ENCODE measurements around the gene SYPL2. TPM values are rescaled to one million over a fixed set of nuclear protein-coding genes. Genes with fewer than 3 reads are reported as not detected.

SYPL2 gene
- total and polyA plus RNA-seq, 2 of the 8 experiments (the other 6 are each of a cell fraction or from before 2014, with no cell fraction given) = 1.5 TPM

DNA sequence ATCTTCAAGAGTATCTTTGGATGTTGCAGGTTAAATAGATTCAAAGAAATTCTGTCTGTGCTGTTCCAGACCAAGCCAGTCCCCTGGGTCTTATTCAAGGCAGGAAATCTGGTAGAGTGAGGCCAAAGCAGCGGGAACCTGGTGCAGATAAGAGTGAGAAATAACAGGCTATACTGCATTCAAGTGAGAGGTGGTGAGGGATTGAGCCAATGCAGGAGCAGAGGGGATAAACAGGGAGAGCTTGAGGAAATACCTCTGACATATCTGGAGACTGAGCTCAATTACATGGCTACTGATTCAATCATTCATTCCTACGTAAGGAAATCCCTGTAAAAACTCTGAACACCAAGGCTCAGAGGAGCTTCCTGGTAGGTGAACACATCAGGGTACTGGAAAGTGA lies 22.9 kb upstream of the SYPL2 start:
- POLR2A ChIA-PET (ENCODE audit: partially characterized antibody) = interaction anchor here (0.6 kb wide), 1 partner anchor 10 kb away, joined by 3 read pairs; no protein-coding TSS in a partner anchor
- no peak for FAIRE-seq
- no peaks in the 10 kb centered on the region for H3K79me1 ChIP-seq (ENCODE audit: low read depth, low read length)

More for the DNA sequence above, 22.9 kb upstream of the SYPL2 start:
- DNase-seq (ENCODE audit: low read depth in 1 of 2, low spot score in 2 of 2) = no peak
- no peak overlapping the region for H2BK15ac ChIP-seq (ENCODE audit: low read length)
- H2BK5ac ChIP-seq (ENCODE audit: low read depth, low read length) = no peak overlapping the region
- no peak overlapping the region for H2BK120ac ChIP-seq (replicated peaks; ENCODE audit: low read depth, low read length)
- no peak overlapping the region for H2AFZ ChIP-seq (ENCODE audit: low read length)
- H3K14ac ChIP-seq (ENCODE audit: insufficient read length) = no peak overlapping the region
- H2AK5ac ChIP-seq (ENCODE audit: low read depth, low read length) = no peak overlapping the region
- no peaks in the 10 kb centered on the region for H3K27me3 ChIP-seq (replicated peaks in 1 of 4; ENCODE audit: control insufficient read depth in 3 of 4, extremely low read depth in 1 of 4, insufficient read depth in 3 of 4, low read length in 3 of 4)
- H4K91ac ChIP-seq (replicated peaks; ENCODE audit: insufficient read length, low read length) = no peak overlapping the region
- H4K5ac ChIP-seq (ENCODE audit: insufficient read length, low read depth, low read length) = no peak overlapping the region
- H3K36me3 ChIP-seq (ENCODE audit: control insufficient read depth in 2 of 4, insufficient read depth in 4 of 4, low read length in 3 of 4) = no peaks in the 10 kb centered on the region; a peak in 1 of 8 replicates
- no peaks in the 10 kb centered on the region for H4K20me1 ChIP-seq (replicated peaks in 1 of 2; ENCODE audit: control insufficient read depth in 1 of 2, insufficient read depth in 2 of 2, low read length in 2 of 2)
- H3K9me3 ChIP-seq (ENCODE audit: insufficient read depth in 2 of 2, low read depth in 1 of 2, low read length in 1 of 2) = no peaks in the 10 kb centered on the region; a peak in 1 of 4 replicates
- TF ChIP-seq GABPA (IDR thresholded peaks at IDR 0.05; ENCODE audit: borderline replicate concordance, insufficient read depth, low read length) (no peak), RAD21 (IDR thresholded peaks at IDR 0.05 in 1 of 2, conservative IDR thresholded peaks at IDR 0.05 in 1 of 2; ENCODE audit: low read depth in 2 of 2, low read length in 2 of 2) (no peak), POLR2AphosphoS5 (IDR thresholded peaks at IDR 0.05; ENCODE audit: low read depth, low read length) (no peak), BACH1 (IDR thresholded peaks at IDR 0.05; ENCODE audit: low read length) (no peak)
- no peak overlapping the region for H2BK20ac ChIP-seq (ENCODE audit: low read length)
- H2BK12ac ChIP-seq (ENCODE audit: low read depth, low read length) = no peak overlapping the region
- no peak overlapping the region for H3K56ac ChIP-seq (replicated peaks; ENCODE audit: insufficient read length, low read depth, low read length)
- H3K4me3 ChIP-seq (ENCODE audit: extremely low read depth in 1 of 4, insufficient read depth in 2 of 4, low read depth in 3 of 4, low read length in 4 of 4) = no peak overlapping the region
- no peaks in the 10 kb centered on the region for H3K4me1 ChIP-seq (replicated peaks in 1 of 4; ENCODE audit: control insufficient read depth in 3 of 4, insufficient read depth in 4 of 4, low read length in 3 of 4)
- H3K23ac ChIP-seq (ENCODE audit: insufficient read length) = no peak overlapping the region
- WGBS, 2 experiments (ENCODE audit: extremely low coverage in 1 of 2, insufficient coverage in 1 of 2, insufficient read length in 1 of 2, insufficient replicate concordance in 2 of 2, low coverage in 1 of 2, low lambda C conversion rate in 2 of 2, missing lambda C conversion rate in 1 of 2) = 73% methylated on average over 2 of the region's 2 CpGs; no CpG with 5 or more reads in 1 of the 2 experiments
- H4K8ac ChIP-seq (ENCODE audit: extremely low read depth, insufficient read depth, low read length) = no peak overlapping the region
- H3K9ac ChIP-seq (replicated peaks in 1 of 4; ENCODE audit: extremely low read depth in 1 of 4, low read depth in 3 of 4, low read length in 3 of 4) = no peak overlapping the region
- CTCF ChIA-PET (ENCODE audit: partially characterized antibody) = interaction anchor here (1.0 kb wide), 1 partner anchor 89 kb away, joined by 3 read pairs; no protein-coding TSS in a partner anchor
- H3K4me2 ChIP-seq (ENCODE audit: insufficient read depth in 1 of 2, low read depth in 2 of 2, low read length in 2 of 2) = no peak overlapping the region
- H3K23me2 ChIP-seq (ENCODE audit: low read depth, low read length) = peaks cover 2% of the 10 kb centered on the region; the same call in 1 of the 2 replicates
- H3K4ac ChIP-seq (replicated peaks; ENCODE audit: insufficient read length, low read depth, low read length) = no peak overlapping the region
- H3K18ac ChIP-seq (ENCODE audit: extremely low read depth, low read length) = no peak overlapping the region
- H3K27ac ChIP-seq (ENCODE audit: low read depth, low read length) = no peak overlapping the region
- H3K79me2 ChIP-seq (ENCODE audit: control insufficient read depth in 1 of 2, insufficient read depth in 2 of 2, low read length in 2 of 2) = no peaks in the 10 kb centered on the region
